Right lobe of liver (tissue), 4 donors: Measurements from ENCODE around the gene FGFR3.

Experiments used
- POLR2A ChIP-seq: fragments of 450-650 bp; IDR thresholded peaks from one replicate; pipeline ENCODE4 v1.6.1; 2017; ENCODE audit warnings: antibody characterized with exemption, mild to moderate bottlenecking
- TF ChIP-seq, protein P1 (sequence below), 4 donors: fragments of 200-600 bp in 3 of 4; fragments of 450-650 bp in 1 of 4; IDR thresholded peaks; one replicate each; pipeline versions ENCODE4 v1.5.1 to v1.8.0; 2016 to 2022; ENCODE audit warnings: antibody characterized with exemption in 4 of 4, mild to moderate bottlenecking in 2 of 4
- donor health status: DM: no; HTN: no; CAD: no.
- donor health status: DM: no; HTN: no; CAD: no.
- donor health status: DM: no; HTN: yes; CAD: no.

DNA sequence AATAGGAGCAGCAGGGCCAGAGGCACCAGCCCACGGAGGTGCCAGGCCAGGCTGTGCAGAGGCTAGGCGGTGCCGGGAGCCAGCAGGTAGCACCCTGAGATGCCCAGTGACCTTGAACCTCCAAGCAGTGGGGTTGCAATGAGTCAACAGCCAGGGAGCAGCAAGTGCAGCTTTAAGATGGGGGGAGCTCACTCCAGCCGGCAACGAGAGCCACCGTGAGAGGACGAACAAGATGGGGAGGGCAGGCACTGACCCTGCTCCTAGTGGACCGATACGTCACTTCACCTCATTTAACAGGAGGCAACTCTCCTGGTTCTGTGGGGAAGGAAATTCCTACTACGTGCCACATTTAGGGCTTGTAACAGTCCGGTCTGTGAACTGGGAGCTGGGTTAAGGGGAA lies 58.1 kb downstream of the FGFR3 start:
- TF ChIP-seq, protein P1, sequence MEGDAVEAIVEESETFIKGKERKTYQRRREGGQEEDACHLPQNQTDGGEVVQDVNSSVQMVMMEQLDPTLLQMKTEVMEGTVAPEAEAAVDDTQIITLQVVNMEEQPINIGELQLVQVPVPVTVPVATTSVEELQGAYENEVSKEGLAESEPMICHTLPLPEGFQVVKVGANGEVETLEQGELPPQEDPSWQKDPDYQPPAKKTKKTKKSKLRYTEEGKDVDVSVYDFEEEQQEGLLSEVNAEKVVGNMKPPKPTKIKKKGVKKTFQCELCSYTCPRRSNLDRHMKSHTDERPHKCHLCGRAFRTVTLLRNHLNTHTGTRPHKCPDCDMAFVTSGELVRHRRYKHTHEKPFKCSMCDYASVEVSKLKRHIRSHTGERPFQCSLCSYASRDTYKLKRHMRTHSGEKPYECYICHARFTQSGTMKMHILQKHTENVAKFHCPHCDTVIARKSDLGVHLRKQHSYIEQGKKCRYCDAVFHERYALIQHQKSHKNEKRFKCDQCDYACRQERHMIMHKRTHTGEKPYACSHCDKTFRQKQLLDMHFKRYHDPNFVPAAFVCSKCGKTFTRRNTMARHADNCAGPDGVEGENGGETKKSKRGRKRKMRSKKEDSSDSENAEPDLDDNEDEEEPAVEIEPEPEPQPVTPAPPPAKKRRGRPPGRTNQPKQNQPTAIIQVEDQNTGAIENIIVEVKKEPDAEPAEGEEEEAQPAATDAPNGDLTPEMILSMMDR (IDR thresholded peaks at IDR 0.05), result no peak
- no peak for TF ChIP-seq POLR2A
